Vagina (tissue), 2 donors: ENCODE data around the gene NUBP2. TPM values are rescaled to one million over a fixed set of nuclear protein-coding genes. Genes with fewer than 3 reads are reported as not detected.

Source experiments
- DNase-seq, 2 donors: peaks; one replicate each; pipeline ENCODE4 v3.0.0-alpha.2; 2017; ENCODE audit errors: extremely low spot score in 2 of 2
- H3K27ac ChIP-seq: fragments of 200-600 bp; sonication (generic); one replicate; pipeline ENCODE4 v1.5.1; 2019
- H3K27me3 ChIP-seq: fragments of 200-600 bp; sonication (generic); one replicate; pipeline ENCODE4 v1.5.1; 2019
- H3K36me3 ChIP-seq, 2 donors: fragments of 200-600 bp; sonication (generic); one replicate each; pipeline ENCODE4 v1.5.1; 2017 to 2019
- H3K4me1 ChIP-seq: fragments of 200-600 bp; sonication (generic); one replicate; pipeline ENCODE4 v1.5.1; 2019
- H3K4me3 ChIP-seq, 2 donors: fragments of 200-600 bp; sonication (generic); 1 replicate in 1 of 2; 2 replicates in 1 of 2; pipeline ENCODE4 v1.5.1; 2016 to 2019
- H3K9me3 ChIP-seq: fragments of 200-600 bp; sonication (generic); one replicate; pipeline ENCODE4 v1.5.1; 2019
- CTCF ChIP-seq, 3 experiments: fragments of 450-650 bp in 2 of 3; fragments of 200-600 bp in 1 of 3; sonication (generic) in 1 of 3; IDR thresholded peaks; one replicate each; pipeline ENCODE4 v1.5.1; 2017 to 2019; ENCODE audit warnings: antibody characterized with exemption in 3 of 3, mild to moderate bottlenecking in 2 of 3, moderate library complexity in 2 of 3
- POLR2A ChIP-seq, 2 donors: fragments of 450-650 bp; IDR thresholded peaks; one replicate each; pipeline ENCODE4 v1.6.1; 2017; ENCODE audit warnings: antibody characterized with exemption in 2 of 2, mild to moderate bottlenecking in 2 of 2, moderate library complexity in 2 of 2
- POLR2AphosphoS5 ChIP-seq, 2 donors: sonication (generic); formaldehyde crosslinking; IDR thresholded peaks; one replicate each; pipeline ENCODE4 v1.9.0; 2017; ENCODE audit warnings: antibody characterized with exemption in 2 of 2, mild to moderate bottlenecking in 2 of 2, low read depth in 1 of 2; ENCODE audit not compliant: insufficient read depth in 1 of 2
- intact Hi-C: fragments of 100-400 bp; cut with DNase I; formaldehyde crosslinking; loops from one replicate; pipeline ENCODE4 v1.15.1; 2023
- total RNA-seq: library from RNA; depleted of rRNA; stranded (reverse); fragments of >200 nt; gene quantifications from one replicate; pipeline ENCODE4 v1.2.3, GENCODE V29; 2016

The NUBP2 gene
- total RNA-seq, 1 donor from 2014 or later, result 40.8 TPM

GRCh38 chr16:1768061-1768766 is 14.5 kb upstream of the NUBP2 start:
- H3K27ac ChIP-seq, result no peak overlapping the region
- H3K4me3 ChIP-seq, result no peak overlapping the region
- H3K36me3 ChIP-seq, result peaks cover 0 to 50% of the 10 kb centered on the region in 2 donors
- peaks cover 24% of the 10 kb centered on the region for H3K4me1 ChIP-seq
- intact Hi-C loops, result no loop called here
- H3K9me3 ChIP-seq, result no peaks in the 10 kb centered on the region
- TF ChIP-seq POLR2AphosphoS5 (IDR thresholded peaks at IDR 0.05; ENCODE audit: insufficient read depth in 1 of 2, low read depth in 1 of 2), result no peak
- no peak for TF ChIP-seq CTCF (IDR thresholded peaks at IDR 0.05)
- no peak for TF ChIP-seq POLR2A (IDR thresholded peaks at IDR 0.05)
- no peaks in the 10 kb centered on the region for H3K27me3 ChIP-seq
- no peak for DNase-seq

- no peak overlapping the region for H3K27ac ChIP-seq
- no peak for TF ChIP-seq POLR2A (IDR thresholded peaks at IDR 0.05)
- no peak for TF ChIP-seq POLR2AphosphoS5 (IDR thresholded peaks at IDR 0.05; ENCODE audit: insufficient read depth in 1 of 2, low read depth in 1 of 2)
- TF ChIP-seq CTCF (IDR thresholded peaks at IDR 0.05), result no peak
- H3K36me3 ChIP-seq, result peaks cover 0 to 44% of the 10 kb centered on the region in 2 donors
- intact Hi-C loops, result no loop called here
- no peaks in the 10 kb centered on the region for H3K27me3 ChIP-seq
- no peaks in the 10 kb centered on the region for H3K9me3 ChIP-seq
- no peak for DNase-seq
- H3K4me3 ChIP-seq, result no peak overlapping the region
- H3K4me1 ChIP-seq, result peaks cover 29% of the 10 kb centered on the region
Observed at GRCh38 chr16:1768767-1769401, 13.9 kb upstream of the NUBP2 start.

GRCh38 chr16:1769402-1770300 is 13.1 kb upstream of the NUBP2 start:
- Histone ChIP-seq H3K4me1 (peaks cover 37% of the 10 kb centered on the region), H3K27me3 (no peaks in the 10 kb centered on the region), H3K36me3 (peaks cover 0 to 36% of the 10 kb centered on the region in 2 donors), H3K4me3 (peak overlapping the region in 1 of 2 donors; percentile 82), H3K27ac (peak overlapping the region; percentile 90), H3K9me3 (no peaks in the 10 kb centered on the region)
- DNase-seq, result no peak
- intact Hi-C loops, result loop anchor here (5.0 kb wide), 1 partner anchor 62 kb away; the partner anchor contains the start of gene MAPK8IP3
- TF ChIP-seq POLR2AphosphoS5 (IDR thresholded peaks at IDR 0.05; ENCODE audit: insufficient read depth in 1 of 2, low read depth in 1 of 2) (no peak), CTCF (IDR thresholded peaks at IDR 0.05) (no peak), POLR2A (IDR thresholded peaks at IDR 0.05) (no peak)

- peaks cover 0 to 29% of the 10 kb centered on the region in 2 donors for H3K36me3 ChIP-seq
- H3K27ac ChIP-seq, result peak overlapping the region; percentile 90
- no peaks in the 10 kb centered on the region for H3K9me3 ChIP-seq
- DNase-seq, result no peak
- peak in 1 of 2 donors; percentile 73 for TF ChIP-seq POLR2AphosphoS5 (IDR thresholded peaks at IDR 0.05; ENCODE audit: insufficient read depth in 1 of 2, low read depth in 1 of 2)
- no peak for TF ChIP-seq CTCF (IDR thresholded peaks at IDR 0.05)
- H3K4me1 ChIP-seq, result peaks cover 45% of the 10 kb centered on the region
- H3K27me3 ChIP-seq, result no peaks in the 10 kb centered on the region
- H3K4me3 ChIP-seq, result peak overlapping the region; percentile 82
- intact Hi-C loops, result loop anchor here (5.0 kb wide), 1 partner anchor 63 kb away; the partner anchor contains the start of gene MAPK8IP3
Observed at GRCh38 chr16:1770328-1771187, 12.2 kb upstream of the NUBP2 start.
